Omental fat pad (tissue), 4 donors: ENCODE measurements around the gene RIN3. TPM values are rescaled to one million over a fixed set of nuclear protein-coding genes. Genes with fewer than 3 reads are reported as not detected.

ENCODE experiments used
- ATAC-seq: fragments of 150-250 bp; one replicate; pipeline ENCODE4 v1.9.1; 2016; ENCODE audit warnings: mild to moderate bottlenecking, moderate library complexity; ENCODE audit not compliant: low FRiP score
- DNase-seq: peaks from one replicate; pipeline ENCODE4 v3.0.0-alpha.2; 2019; ENCODE audit warnings: low spot score
- total RNA-seq, 4 donors: library from RNA; depleted of rRNA; stranded (reverse); fragments of >200 nt; gene quantifications; one replicate each; pipeline ENCODE4 v1.1.0, GENCODE V29; 2016
- TF ChIP-seq, protein P1 (sequence below), 3 donors: fragments of 450-650 bp; IDR thresholded peaks; one replicate each; pipeline ENCODE4 v1.5.1; 2016 to 2017; ENCODE audit warnings: antibody characterized with exemption in 3 of 3, mild to moderate bottlenecking in 3 of 3, moderate library complexity in 2 of 3

The RIN3 gene
- total RNA-seq, 4 donors from 2014 or later: 11.6 to 36.3 (median 20.2) TPM

DNA sequence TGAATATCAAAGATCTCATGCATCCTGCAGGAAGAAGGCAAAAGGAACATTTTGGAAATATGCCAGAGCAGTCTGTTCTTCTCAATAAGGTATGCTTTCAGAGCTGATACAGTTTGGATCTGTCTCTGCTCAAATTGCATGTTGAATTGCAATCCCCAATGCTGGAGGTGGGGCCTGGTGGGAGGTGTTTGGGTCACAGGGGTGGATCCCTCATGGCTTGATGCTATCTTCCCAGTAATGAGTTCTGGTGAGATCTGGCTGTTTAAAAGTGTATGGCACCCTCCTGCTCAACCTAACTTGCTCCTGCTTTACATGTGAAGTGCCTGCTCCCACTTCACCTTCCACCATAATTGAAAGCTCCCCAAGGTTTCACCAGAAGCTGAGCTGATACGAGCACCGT lies 76.6 kb downstream of the RIN3 start:
- ATAC-seq (no peak), DNase-seq (no peak)
- TF ChIP-seq, protein P1, sequence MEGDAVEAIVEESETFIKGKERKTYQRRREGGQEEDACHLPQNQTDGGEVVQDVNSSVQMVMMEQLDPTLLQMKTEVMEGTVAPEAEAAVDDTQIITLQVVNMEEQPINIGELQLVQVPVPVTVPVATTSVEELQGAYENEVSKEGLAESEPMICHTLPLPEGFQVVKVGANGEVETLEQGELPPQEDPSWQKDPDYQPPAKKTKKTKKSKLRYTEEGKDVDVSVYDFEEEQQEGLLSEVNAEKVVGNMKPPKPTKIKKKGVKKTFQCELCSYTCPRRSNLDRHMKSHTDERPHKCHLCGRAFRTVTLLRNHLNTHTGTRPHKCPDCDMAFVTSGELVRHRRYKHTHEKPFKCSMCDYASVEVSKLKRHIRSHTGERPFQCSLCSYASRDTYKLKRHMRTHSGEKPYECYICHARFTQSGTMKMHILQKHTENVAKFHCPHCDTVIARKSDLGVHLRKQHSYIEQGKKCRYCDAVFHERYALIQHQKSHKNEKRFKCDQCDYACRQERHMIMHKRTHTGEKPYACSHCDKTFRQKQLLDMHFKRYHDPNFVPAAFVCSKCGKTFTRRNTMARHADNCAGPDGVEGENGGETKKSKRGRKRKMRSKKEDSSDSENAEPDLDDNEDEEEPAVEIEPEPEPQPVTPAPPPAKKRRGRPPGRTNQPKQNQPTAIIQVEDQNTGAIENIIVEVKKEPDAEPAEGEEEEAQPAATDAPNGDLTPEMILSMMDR (IDR thresholded peaks at IDR 0.05): no peak

DNA sequence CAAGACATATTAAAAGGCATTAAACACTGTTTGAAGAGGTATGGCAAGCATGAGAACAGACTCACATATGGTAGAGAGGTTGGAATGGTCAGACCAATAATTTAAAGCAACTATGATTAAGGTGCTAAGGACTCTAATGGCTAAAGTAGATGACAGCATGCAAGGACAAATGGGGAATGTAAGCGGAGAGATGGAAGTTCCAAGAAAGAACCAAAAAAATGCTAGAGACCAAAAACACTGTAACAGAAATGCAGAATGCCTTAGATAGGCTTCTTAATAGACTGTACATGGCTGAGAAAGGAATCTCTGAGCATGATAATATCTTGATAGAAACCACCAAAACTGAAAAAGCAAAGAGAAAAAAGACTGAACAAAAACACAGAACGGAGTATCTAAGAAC lies 77.4 kb downstream of the RIN3 start:
- TF ChIP-seq, protein P1 (IDR thresholded peaks at IDR 0.05): no peak
- ATAC-seq: no peak
- no peak for DNase-seq

DNA sequence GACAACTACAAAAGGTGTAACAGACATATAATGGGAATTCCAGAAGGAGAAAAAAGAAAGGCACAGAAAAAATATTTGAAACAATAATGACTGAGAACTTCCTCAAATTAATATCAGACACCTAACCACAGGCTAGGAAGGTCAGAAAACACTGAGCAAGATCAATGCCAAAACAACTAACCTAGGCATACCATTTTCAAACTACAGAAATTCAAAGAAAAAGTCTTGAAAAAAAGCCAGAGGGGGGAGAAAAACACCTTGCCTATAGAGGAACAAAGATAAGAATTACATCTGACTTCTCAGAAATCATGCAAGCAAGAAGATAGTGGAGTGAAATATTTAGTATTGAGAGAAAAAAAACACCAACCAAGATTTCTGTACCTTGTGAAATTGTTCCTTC lies 77.8 kb downstream of the RIN3 start:
- TF ChIP-seq, protein P1 (IDR thresholded peaks at IDR 0.05): no peak
- DNase-seq (no peak), ATAC-seq (no peak)

DNA sequence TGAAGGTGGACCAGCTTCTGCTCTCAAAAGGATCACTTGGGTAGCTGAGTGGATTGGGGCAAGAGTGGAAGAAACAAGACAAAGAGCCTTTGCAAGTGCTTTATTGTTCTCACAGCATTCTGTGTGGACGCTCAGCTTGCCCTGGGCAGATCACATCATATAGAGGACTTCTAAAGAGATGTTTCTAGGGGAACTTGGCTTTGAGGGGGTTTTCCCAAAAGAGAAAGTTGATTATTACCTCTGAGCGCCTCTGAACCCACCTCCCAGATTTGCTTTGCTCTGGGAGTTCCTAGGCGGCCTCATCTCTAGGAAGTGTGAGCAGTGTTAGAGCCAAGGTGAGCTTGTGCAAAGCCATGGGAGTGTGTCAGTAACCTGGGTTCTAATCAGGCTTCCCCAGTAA lies 81.7 kb downstream of the RIN3 start:
- ATAC-seq: no peak
- TF ChIP-seq, protein P1 (IDR thresholded peaks at IDR 0.05): no peak
- DNase-seq: no peak

DNA sequence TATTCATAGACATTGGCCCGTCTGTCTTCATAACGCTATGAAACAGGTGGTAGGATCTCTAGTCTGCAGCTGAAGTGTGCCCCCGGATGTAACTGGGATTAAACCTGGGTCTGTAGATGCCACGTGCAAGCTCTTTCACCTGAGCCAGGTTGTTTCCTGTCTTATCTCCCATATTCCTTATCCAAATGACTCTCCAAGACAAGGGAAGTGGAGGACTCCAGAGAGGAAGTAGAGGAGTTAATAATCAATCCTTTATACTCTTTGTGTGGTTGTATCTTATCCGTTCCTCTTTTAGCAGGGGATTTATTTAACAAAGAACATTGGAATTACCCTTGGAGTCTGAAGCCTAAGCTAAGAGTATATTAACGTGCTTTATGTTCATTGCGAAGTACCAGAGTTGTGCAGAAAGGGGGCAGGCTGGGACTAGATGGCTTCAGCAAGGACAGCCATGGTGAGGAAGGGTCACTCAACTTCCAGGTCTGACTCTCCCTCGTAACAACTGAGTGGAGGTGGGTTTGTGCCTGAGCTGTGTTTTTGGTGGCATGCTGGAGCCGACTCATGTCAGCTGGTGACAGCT lies 82.8 kb downstream of the RIN3 start:
- TF ChIP-seq, protein P1 (IDR thresholded peaks at IDR 0.05): no peak
- no peak for ATAC-seq
- DNase-seq: no peak

DNA sequence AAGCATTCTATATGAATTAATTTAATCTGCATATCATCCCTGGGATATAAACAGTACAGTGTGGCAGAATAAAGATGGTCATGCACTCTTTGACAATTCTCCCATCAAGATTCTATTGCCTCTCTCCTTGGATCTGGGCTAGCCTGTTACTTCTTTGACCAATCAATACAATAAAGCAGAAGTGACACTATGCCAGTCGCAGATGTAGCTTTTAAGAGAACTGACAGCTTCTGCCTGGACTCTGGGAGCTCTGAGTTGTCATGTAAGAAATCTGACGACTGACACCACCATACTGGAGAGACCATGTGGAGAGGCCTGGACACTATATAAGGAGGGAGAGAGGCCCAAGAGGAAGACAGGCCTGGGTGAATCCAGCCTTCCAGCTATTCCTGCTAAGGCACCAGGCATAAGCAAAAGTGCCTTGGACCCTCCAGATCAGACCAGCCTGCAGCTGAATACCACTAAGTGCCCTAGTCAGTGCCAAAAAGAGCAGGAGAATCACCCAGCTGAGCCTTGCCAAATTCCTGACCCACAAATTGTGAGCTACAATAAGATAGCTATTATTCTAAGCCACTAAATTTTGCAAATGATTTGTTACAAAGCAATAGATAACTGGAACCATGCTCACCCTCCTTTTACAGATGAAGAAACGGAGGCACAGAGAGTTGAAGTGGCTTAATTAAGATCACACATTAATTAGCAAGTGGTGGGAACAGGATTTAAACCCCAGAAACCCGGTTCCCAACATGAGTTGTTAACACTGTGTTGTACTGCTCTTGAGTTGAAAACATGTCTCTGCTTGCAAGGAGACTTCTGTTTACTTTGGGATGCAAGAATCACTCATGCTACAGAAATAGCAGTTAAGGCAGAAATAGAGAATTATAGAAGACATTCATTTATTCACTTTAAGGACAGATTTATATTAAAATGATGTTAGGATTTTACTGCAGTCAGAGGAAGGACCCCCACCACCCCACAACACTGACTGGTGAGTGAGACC lies 84.6 kb downstream of the RIN3 start:
- DNase-seq (no peak), ATAC-seq (no peak)
- TF ChIP-seq, protein P1 (IDR thresholded peaks at IDR 0.05): no peak
